ENCODE data around the gene RAB4A.

The RAB4A gene

DNA sequence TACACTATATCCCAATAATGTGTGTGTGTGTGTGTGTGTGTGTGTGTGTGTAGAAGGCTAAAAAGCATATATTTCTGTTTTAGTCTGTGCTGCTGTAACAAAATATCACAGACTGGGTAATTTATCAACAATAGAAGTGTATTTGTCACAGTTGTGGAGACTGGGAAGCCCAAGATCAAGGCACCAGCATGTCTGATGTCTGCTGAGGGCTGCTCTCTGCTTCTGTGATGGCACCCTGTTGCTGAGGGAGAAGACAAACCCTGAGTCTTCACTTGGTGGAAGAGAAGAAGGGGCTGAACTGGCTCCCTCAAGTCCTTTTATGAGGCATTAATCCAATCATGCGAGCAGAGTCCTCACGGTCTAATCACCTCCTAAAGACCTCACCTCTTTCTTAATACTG lies 23.0 kb upstream of the RAB4A start:
- no peak for DNase-seq

DNA sequence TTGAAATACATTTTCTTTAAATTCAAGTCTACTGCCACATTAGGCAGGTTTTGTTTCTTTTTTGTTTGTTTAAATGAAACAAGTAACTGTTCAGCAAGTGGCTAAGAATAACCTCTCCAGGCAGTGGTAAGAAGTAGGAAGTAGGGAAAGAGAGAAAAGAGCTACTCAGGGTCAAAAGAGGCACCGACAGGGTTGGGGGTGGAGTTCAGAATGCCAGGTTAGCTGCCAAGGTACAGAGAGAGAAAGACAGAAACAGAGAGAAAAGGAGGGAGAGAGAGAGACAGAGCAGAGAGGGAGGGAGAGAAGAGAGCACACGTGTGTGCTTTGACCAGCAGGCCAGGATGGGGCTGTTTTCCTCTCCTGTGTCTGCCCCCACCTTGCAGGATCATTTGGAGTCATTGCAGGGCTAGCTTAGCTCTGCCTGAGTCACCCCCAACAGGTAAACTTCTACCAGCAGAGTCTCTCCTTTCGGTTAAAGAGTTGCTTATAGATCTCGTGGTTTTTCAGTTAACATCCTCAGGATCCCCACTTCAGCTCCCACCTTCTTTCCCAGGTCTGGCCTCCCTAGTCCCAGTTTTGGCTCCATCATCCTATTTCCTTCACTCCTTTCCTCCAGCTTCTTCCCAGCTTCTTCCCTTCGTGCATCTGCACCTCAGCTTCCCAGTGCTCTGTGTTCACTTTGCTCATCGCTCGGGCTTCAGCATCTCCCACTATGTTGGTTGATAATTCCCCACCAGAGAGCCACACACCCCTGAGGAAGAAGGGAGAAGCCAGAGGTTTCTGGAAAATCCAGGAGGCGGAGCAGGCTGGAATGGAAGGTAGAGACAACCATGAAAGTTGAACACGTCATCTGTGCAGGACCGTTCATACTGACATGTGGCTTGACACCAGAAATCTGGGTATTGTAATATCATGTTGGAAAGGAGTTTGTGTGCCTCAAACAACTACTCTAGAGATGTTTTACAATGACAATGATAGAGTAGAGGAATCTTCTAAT lies 21.8 kb upstream of the RAB4A start:
- no peak for DNase-seq

DNA sequence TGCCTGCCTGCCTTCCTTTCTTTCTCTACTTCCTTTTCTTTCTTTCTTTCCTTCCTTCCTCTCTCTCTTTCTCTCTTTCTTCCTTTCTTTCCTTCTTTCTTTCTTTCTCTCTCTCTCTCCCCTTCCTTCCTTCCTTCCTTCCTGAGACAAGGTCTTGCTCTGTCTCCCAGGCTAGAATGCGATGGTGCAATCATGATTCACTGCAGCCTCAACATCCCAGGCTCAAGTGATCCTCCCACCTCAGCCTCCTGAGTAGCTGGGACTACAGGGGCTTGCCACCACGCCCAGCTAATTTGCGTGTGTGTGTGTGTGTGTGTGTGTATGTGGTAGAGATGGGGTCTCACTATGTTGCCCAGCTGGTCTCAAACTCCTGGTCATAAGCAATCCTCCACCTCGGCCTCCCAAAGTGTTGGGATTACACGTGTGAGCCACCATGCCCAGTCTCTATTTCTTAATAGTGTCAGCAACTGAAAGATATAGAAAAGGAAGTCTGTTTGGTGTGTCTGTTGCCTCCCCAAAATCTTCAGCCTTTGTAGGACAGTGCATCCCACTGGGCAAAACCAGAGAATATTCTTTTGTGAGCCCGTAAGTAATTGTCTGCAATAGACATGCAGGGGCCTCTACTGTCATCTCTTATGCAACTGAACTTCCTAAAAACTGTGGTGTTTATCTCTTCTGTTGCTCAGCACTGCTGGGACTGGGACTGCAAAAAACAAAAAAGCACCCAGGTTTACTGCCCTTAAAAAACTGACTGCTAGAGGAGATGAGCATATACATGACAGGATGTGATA lies 20.9 kb upstream of the RAB4A start:
- no peak for DNase-seq

DNA sequence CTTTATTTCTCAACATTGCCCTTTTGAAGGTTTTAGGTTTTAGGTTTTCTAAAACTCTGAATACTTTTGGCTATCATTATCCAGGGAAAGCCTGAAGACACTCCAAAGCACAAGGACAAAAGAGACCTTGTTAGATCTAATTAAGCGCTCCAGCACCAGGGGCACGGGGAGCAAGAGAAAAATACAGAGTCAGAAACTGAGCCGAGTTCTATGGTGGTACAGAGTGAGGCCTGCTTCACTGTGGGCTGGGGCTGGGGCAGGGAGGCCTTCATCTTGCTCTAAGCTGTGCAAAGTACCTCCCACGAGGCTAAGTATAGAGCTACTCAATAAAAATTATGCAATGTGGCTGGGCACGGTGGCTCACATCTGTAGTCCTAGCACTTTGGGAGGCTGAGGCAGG lies 19.7 kb upstream of the RAB4A start:
- no peak for DNase-seq

DNA sequence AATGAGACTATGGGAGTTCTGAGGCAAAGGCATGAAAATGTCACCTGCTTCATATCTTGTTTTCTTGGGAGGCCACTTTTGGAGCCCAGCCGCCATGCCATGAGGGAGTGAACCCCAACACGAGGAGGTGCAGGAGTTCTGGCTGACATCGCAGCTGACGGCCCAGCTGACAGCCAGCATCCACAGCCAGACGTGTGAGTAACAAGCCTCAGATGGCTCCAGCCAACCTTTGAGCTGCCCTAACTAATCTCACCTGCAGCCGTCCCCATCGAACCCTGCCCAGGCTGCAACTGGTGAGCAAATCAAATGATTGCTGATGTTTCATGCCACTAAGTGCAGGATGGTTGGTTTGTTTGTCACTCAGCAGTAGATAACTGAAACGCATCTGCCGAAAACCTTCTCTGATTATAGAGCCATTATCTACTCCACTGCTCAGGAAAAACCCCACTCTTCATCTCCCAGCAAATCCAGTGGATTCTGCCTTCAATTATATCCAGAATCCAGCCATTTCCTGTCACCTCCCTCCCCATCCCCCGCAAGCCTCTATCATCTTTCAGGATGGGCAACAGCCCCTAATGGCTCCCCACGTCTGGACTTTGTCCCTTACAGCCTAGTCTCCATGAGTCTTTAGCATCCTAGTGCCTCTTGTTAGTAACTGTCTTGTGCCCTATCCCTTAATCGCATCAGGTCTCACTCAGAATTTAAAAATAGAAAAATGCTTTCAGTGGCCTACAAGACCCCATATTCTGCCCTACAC lies 18.5 kb upstream of the RAB4A start:
- DNase-seq = no peak

DNA sequence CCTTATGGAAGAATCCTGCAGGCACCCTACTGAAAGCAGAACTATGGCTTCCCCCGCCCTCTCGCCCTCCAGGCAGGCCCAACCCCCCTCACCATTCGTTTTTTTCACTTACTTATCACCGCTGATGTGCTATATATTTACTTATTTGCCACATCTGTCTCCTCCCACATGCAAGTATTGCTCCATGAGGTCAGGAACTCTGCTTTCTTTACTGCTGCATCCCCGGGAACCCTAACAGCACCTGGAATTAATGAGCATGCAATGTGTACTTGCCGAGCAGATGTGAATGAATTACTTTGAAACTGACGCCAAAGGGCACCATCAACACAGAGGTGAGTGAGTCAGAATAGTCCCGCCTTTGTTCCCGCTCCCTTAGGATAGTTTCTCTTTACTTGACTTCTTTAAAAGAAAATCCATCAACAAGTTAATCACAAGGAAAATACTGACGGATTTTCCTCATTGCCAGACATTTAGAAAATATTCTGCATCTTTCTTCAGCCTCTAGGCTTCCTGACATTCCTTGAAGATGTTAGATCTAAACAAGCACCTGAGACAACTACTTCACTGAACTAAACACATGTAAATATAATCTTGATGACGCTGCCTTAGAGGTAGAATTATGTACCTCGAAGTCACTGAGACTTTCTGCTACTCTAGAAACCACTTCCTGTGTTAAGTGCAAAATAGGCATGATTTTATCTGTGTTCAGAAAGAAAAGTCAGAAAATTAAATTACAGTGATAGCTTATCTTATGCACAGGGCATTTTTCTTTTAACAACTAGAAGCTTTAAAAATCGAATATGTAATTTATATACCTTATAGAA lies 17.5 kb upstream of the RAB4A start:
- peak; percentile 52 to 58 for DNase-seq

DNA sequence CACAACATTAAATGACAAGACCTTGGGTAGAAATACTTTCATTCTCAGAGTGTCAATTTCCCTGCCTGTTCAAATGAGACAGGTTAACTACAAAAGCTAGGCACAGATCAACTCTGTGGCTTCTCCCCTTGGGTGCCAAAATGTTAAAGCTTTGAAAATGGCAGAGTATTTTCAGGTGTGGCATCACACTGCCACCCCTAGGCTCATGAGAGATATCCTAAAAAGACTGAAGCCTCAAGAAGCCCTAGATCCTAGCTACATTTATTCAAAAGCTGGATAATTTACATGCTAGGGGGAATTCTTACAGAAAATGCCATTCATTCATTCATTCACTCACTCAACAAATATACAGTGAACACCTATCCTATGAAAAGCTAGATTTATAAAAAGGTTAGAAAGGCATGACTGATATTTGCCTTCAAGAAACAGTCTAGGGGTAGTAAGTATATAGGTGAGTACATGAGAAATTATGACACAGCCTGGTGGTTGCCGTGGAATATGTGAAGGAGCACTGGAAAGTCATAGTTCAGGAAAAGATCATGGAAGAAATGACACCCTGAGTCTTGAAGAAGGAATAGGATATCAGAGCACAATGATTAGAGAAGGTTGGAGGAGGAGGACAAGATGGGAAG lies 15.9 kb upstream of the RAB4A start:
- DNase-seq = peak; percentile 30 to 63

DNA sequence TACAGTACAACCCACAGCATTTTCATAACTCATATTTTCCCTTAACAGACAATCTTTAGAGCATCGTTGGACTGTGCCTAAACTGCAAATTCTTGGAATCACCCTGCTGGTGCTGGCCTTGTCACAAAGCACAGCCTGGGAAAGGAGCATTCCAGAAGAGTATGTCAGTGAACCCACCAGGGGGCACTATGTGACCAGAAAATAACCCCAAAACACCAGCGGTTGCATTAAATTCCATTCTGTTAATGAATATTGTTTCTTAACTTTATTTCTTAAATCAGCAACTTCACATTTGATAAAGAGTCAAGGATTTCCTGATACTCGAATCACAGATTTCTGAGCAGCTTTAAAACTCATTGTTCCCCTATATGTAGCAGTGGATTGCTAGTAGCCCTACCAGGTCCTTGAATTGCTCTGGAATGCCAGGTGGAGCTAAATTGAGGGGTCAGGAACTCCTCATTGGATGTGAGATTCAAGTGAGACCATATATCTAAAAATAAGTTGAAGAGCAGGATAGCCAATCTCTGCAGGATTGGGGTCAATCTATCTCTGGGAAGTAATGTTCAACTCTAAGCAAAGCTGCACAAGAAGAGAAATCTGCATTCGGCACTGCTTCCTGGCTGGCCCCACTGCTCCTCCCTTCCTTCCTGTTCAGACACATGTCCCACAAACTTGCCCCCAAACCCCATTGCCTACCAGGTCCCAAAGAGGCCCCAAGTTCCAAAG lies 12.7 kb upstream of the RAB4A start:
- peak in 1 of 2 experiments; percentile 63 for DNase-seq

DNA sequence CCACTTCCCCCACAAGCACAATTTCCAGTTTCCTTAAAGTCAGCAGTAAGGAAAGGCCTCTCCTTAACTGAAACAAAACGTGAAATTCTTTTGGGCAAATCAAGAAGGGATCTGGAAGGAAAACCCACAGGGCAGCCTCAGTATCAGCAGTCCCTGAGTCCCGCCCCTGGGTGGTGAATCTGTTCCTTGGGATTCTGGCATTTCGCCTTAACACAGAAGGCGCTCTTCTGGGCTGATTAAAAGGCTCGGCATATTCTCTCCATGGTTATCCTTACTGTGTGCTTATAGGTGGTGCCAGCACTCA lies 12.2 kb upstream of the RAB4A start:
- DNase-seq = no peak

DNA sequence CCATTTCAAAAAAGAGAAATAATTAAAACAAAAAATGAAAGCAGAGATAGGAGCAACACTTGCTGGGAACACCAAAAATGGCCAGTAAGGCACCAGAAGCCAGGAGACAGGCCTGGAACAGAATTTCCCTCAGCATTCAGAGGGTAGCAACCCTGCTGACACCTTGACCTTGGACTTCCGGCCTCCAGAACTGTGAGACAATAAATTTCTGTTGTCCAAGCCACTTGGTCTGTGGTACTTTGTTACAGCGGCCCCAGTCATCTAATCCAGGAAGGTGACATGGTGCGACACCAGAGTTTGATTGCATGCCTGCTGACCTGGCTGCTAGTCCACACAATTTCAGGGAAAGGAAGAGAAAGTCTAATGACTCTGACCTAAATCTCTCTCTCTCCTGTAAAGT lies 10.6 kb upstream of the RAB4A start:
- no peak for DNase-seq

DNA sequence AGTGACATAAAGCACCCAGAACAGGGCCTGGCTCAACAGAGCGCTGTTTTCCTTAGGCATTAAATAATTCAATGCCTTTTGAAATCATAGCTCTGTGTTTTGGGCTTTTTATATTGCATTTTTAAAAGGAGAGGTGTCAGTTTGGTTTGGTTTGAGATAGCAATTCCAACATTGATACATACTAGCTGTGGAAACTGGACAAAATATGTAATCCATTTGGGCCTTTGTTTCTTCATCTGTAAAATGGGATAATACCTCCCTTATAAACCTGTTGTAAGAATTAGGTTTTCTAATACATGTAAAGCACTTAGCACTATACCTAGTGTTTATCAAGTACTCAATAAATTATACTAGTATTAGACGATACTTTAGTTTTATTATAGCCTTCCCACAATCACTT lies 8.7 kb upstream of the RAB4A start:
- DNase-seq = no peak

DNA sequence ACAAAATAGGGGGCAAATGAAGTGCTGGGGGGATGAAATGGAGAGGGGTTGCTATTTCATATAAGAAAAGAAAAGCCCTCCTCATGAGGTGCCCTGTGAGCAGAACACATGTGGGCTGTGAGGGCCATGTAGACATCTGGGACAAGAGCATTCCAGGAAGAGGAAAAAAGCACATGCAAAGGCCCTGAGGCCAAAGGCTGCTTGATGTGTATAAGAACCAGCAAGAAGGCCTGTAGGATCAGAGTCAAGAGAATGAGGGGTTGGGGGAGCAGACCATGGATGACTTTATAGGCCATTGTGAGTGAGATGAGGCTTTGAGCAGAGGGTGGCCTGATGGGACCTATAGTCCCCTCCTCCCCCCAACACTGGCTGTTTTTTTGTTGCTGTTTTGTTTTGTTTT lies 7.7 kb upstream of the RAB4A start:
- DNase-seq = no peak

DNA sequence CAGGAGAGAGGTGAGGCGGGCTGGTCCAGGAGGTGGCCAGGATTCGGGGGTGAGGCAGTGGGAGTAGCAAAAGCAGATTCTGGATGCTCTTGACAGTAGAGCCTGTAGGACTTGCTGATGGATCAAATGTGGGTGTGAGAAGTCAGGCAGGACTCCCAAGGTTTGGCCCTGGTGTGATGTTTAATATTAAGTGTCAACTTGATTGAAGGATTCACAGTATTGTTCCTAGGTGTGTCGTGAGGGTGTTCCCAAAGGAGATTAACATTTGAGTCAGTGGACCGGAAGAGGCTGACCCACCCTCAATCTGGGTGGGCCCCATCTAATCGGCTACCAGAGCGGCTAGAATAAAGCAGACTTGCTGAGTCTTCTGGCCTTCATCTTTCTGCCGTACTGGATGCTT lies 6.8 kb upstream of the RAB4A start:
- no peak for DNase-seq

DNA sequence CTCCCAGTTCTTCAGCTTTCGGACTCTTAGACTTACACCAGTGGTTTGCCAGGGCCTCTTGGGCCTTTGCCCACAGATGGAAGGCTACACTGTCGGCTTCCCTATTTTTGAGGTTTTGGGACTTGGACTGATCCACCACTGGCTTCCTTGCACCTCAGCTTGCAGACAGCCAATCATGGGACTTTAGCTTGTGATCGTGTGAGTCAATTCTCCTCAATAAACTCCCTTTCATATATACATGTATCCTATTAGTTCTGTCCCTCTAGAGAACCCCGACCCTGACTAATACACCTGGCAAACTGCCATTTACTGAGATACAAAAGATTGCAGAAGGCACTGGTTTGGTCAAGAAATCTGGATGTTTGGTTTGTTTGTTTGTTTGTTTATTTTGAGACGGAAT lies 6.4 kb upstream of the RAB4A start:
- DNase-seq = no peak

DNA sequence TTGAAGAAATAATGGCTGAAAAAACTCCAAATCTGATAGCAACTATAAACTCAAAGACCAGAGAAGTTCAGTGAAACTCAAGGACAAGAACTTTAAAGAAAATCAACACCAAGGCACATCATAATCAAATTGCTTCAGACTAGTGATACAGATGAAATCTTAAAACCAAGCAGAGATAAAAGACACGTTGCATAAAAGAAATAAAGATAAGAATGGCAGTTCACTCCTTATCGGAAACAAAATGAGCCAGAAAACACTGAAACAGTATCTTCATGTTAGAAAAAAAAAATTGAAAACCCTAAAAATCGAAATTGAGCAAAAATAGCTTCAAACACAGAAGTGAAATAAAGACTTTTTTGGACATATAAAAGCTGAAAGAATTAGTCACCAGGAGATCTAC lies 4.6 kb upstream of the RAB4A start:
- DNase-seq = no peak

DNA sequence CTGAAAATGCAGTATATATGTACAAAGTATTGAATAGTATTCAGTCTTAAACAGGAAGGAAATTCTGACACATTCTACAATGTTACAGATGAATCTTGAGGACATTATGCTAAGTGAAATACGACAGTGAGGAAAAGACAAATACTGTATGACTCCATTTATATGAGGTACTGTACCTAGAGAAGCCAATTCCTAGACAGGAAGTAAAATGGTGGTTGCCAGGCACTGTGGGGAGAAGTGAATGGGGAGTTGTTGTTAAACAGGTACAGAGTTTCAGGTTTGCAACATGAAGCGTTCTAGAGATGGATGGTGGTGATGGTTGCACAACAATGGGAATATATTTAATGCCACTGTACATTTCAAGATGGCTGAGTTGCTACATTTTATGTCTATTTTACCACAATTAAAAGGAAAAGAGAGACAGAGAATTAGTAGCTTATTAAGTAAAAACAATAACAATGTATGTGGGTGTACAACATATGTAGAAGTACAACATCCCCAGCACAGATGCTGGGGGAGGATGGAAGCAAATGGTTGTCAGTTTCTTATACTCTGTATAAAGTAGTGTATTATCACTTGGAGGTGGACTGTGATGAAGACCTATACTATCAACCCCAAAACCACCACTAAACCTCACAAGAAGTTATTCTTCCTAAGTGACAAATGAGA lies 3.9 kb upstream of the RAB4A start:
- DNase-seq = no peak

DNA sequence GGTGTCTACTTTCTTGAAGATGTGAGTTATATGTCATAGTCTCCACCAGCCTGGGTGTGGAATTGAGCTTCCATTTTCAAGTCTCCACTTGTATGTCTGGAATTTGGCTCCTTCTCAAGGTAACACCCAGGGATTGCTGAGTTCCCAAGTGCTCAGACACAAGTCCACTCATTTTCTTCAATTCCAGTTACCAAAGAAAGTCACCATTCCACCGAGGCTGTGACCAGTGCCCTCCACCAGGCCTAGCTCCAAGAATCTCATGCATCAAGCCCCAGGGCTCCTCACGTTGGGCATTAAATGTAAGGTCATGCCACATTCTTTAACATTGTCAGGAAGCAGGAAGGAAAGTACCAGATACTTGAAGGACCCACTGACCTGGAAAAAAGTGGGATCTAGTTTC lies 2.4 kb upstream of the RAB4A start:
- no peak for DNase-seq

DNA sequence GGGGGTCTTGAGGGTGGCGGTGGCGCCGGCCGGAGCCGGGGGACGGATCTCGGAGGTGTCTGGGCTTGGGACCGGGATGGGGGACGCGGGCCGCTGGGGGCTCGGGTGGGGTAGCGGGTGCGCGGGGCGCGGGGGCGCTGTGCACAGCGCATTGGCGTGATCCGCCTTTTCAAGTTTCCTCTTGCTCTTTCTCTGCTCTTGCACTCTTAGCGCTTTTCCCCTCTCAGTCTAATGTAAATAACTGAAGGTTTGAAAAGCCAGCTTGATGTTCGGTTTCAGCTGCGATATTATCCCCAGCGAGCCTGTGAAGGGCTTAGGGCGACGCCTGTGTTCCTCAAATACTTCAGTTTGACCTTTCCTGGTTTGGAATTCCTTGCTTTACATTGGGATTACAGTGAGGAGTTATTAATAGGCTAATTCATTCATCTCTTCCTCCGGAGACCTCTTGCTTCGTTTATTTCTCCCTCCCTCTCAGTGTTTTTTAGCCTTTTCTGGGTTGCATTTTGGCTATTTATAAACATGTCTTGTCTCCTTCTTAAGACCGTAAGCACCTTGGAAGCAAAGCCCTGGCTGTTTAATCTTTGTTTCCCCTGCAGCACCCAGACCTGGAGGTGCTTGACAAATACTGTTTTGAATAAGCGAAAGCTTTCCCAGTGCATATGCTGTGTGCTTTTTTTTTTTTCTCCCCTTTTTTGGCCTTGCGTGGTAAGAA lies 693 bp downstream of the RAB4A start:
- peak in 1 of 2 experiments; percentile 43 for DNase-seq

DNA sequence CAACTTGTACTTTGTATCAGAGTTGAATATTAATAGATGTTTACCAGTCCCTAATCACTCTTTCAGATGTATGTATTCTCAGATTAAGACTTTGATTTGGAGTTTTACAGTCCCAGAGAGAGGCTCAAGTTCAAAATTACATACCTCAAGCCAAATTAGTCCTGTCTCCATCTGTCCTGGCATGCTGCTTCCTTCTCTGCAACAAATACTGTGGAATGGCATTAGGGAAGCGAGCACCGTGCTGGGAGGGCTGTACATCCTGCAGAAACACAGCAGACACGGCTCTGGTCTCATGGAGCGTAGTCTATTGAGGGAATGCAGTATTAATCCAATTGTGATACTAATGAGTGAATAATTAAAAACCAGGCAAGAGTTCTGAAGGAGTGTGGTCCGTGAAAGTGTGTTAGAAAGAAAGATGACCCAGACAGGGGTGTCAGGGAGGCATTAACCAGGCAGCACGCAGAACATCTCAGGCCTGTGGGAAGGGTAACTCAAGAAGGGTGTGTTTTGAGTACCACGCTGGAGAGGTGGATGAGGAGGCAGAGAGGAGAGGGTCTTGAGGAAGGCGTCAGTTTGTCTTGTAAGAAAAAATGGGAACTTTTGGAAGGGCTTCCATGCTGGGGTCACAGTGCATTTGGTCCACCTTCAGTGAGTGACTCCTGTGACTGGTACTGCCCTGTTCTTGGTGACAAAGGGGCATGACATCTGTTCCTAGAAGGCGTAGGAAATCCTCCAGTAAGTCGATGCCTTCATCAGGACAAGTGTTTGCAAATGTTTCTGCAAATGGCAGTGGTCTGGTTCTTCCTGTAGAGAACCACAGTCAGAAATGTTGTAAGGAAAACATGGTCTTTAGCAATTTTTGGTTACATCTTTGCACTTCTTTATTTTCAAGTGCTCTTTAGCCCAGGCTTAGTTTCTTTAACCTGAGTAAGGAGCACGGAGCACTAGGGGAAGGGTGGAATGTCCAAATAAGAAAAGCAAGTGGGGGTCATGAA lies 1.6 kb downstream of the RAB4A start:
- DNase-seq = no peak
